GM13976 (cell line): ENCODE data around the gene ETFBKMT.

ENCODE experiments used
- DNase-seq: peaks from one replicate; pipeline ENCODE4 v3.0.0; 2012; ENCODE audit warnings: low spot score
- CTCF ChIP-seq: IDR thresholded peaks from 2 replicates; pipeline ENCODE4 v1.5.1; 2012; ENCODE audit warnings: borderline replicate concordance, mild to moderate bottlenecking; ENCODE audit not compliant: insufficient read depth; ENCODE audit errors: extremely low read depth, missing control alignments, control extremely low read depth
- in situ Hi-C: fragments of 300-500 bp; cut with MboI; formaldehyde crosslinking; loops from one replicate; pipeline ENCODE4 v1.12.0; 2022; ENCODE audit warnings: low sequenced_read_pairs, mixed read lengths, inconsistent platforms; ENCODE audit not compliant: unreplicated experiment

The ETFBKMT gene

GRCh38 chr12:31655208-31655607, 4.3 kb upstream of the ETFBKMT start:
- in situ Hi-C loops: loop anchor here (10.0 to 25.0 kb wide), 3 partner anchors 407 to 1007 kb away; no protein-coding TSS in a partner anchor
- DNase-seq: no peak
- no peak for TF ChIP-seq CTCF

GRCh38 chr12:31655792-31656191, 3.7 kb upstream of the ETFBKMT start:
- DNase-seq: no peak
- TF ChIP-seq CTCF: no peak
- in situ Hi-C loops: loop anchor here (10.0 to 25.0 kb wide), 3 partner anchors 407 to 1007 kb away; no protein-coding TSS in a partner anchor

- DNase-seq: no peak
- in situ Hi-C loops: loop anchor here (10.0 to 25.0 kb wide), 3 partner anchors 404 to 1004 kb away; no protein-coding TSS in a partner anchor
- TF ChIP-seq CTCF: no peak
Measured at GRCh38 chr12:31658471-31659086, 909 bp upstream of the ETFBKMT start.

GRCh38 chr12:31662176-31662849, 2.8 kb downstream of the ETFBKMT start:
- no peak for DNase-seq
- in situ Hi-C loops: loop anchor here (25.0 kb wide), 2 partner anchors 400 to 1000 kb away; no protein-coding TSS in a partner anchor
- TF ChIP-seq CTCF: no peak

GRCh38 chr12:31663576-31663975, 4.1 kb downstream of the ETFBKMT start:
- DNase-seq: no peak
- no peak for TF ChIP-seq CTCF
- in situ Hi-C loops: loop anchor here (25.0 kb wide), 2 partner anchors 399 to 999 kb away; no protein-coding TSS in a partner anchor

- TF ChIP-seq CTCF: no peak
- in situ Hi-C loops: loop anchor here (25.0 kb wide), 2 partner anchors 398 to 998 kb away; no protein-coding TSS in a partner anchor
- no peak for DNase-seq
Measured at GRCh38 chr12:31664038-31664437, 4.5 kb downstream of the ETFBKMT start.
